K562 (cell line): ENCODE data around the gene CYP46A1. TPM values are rescaled to one million over a fixed set of nuclear protein-coding genes. Genes with fewer than 3 reads are reported as not detected.

Source experiments
- ATAC-seq: fragments of 200-7000 bp; cut with Tn5 transposase; 3 replicates; pipeline ENCODE4 v1.9.1; 2020; ENCODE audit warnings: moderate library complexity
- BruUV-seq: library from RNA; stranded (reverse); fragments of 400-500 nt; replicated peaks from 2 replicates; lab custom pipeline; 2021; lab: Mats Ljungman, UMichigan
- CTCF ChIA-PET: fragments of 300-600 bp; formaldehyde crosslinking; extraction: SDS; loops from one replicate; lab custom pipeline; 2021; ENCODE audit warnings: low intra/inter-chr PET ratio; lab: Yijun Ruan, JAX
- POLR2A ChIA-PET: fragments of 300-600, 350-650 bp; sonication (Branson Sonifier 250); formaldehyde crosslinking; extraction: SDS; loops from one replicate; lab custom pipeline; 2021; ENCODE audit warnings: antibody characterized with exemption, inconsistent platforms; lab: Yijun Ruan, JAX
- DNase-seq, 4 experiments: peaks; one replicate each; pipeline versions ENCODE4 v3.0.0 to v3.0.0-alpha.2; 2011 to 2018; ENCODE audit warnings: low spot score in 3 of 4, mixed read lengths in 3 of 4; ENCODE audit errors: extremely low read depth in 1 of 4
- FAIRE-seq: peaks from 2 replicates; lab custom pipeline; 2011; peaks lifted over from hg19 to GRCh38; lab: Jason Lieb, UNC
- H2AFZ ChIP-seq: 2 replicates; pipeline ENCODE4 v1.6.0; 2011; ENCODE audit warnings: low read depth, low read length, control low read depth, inconsistent platforms
- H3K27ac ChIP-seq: fragments of 200-600 bp; 3 replicates; pipeline ENCODE4 v1.8.0; 2011; ENCODE audit warnings: low read depth, mild to moderate bottlenecking, control low read depth, inconsistent platforms, low read length, moderate library complexity, mixed read lengths; ENCODE audit errors: extremely low read depth
- H3K27me3 ChIP-seq, 2 experiments: fragments of 300-600 bp in 1 of 2; 2 replicates in 1 of 2; 3 replicates in 1 of 2; pipeline versions ENCODE4 v1.6.0 to v1.8.0; 2011; ENCODE audit warnings: inconsistent platforms in 2 of 2, low read length in 2 of 2, mild to moderate bottlenecking in 1 of 2, mixed read lengths in 1 of 2, moderate library complexity in 1 of 2; ENCODE audit not compliant: control insufficient read depth in 2 of 2, insufficient read depth in 2 of 2
- H3K36me3 ChIP-seq: fragments of 300-600 bp; 3 replicates; pipeline ENCODE4 v1.8.0; 2011; ENCODE audit warnings: mild to moderate bottlenecking, low read length, inconsistent platforms; ENCODE audit not compliant: control insufficient read depth, insufficient read depth
- H3K4me1 ChIP-seq, 2 experiments: fragments of 200-600 bp in 1 of 2; replicated peaks in 1 of 2; 2 replicates in 1 of 2; 3 replicates in 1 of 2; pipeline versions ENCODE4 v1.5.1 to v1.8.0; 2011; ENCODE audit warnings: inconsistent platforms in 2 of 2, low read length in 2 of 2, mild to moderate bottlenecking in 1 of 2, mixed read lengths in 1 of 2, moderate library complexity in 1 of 2; ENCODE audit not compliant: control insufficient read depth in 2 of 2, insufficient read depth in 2 of 2
- H3K4me2 ChIP-seq: 2 replicates; pipeline ENCODE4 v1.6.1; 2011; ENCODE audit warnings: low read length, control low read depth, inconsistent platforms, mixed read lengths; ENCODE audit not compliant: insufficient read depth
- H3K4me3 ChIP-seq: fragments of 200-600 bp; sonication (generic), shearing (Covaris generic); 2 replicates; pipeline ENCODE4 v1.5.1; 2016; ENCODE audit warnings: control low read depth, inconsistent platforms
- H3K79me2 ChIP-seq: fragments of 200-600 bp; 3 replicates; pipeline ENCODE4 v1.8.0; 2011; ENCODE audit warnings: low read length, inconsistent platforms; ENCODE audit not compliant: control insufficient read depth, insufficient read depth
- H3K9ac ChIP-seq, 2 experiments: 2 replicates each; pipeline versions ENCODE4 v1.6.0 to v1.6.1; 2011; ENCODE audit warnings: low read depth in 2 of 2, low read length in 2 of 2, control low read depth in 1 of 2, inconsistent platforms in 1 of 2, mild to moderate bottlenecking in 1 of 2, mixed read lengths in 1 of 2; ENCODE audit not compliant: insufficient read depth in 1 of 2
- H3K9me1 ChIP-seq: one replicate; pipeline ENCODE4 v1.6.0; 2011; ENCODE audit warnings: inconsistent platforms, mild to moderate bottlenecking, low read length, moderate library complexity; ENCODE audit not compliant: control insufficient read depth, insufficient read depth
- H3K9me3 ChIP-seq: replicated peaks from 2 replicates; pipeline ENCODE4 v1.5.1; 2011; ENCODE audit warnings: low read depth, low read length, inconsistent platforms; ENCODE audit not compliant: control insufficient read depth, insufficient read depth
- H4K20me1 ChIP-seq: replicated peaks from 2 replicates; pipeline ENCODE4 v1.6.1; 2011; ENCODE audit warnings: low read length, inconsistent platforms, mixed read lengths; ENCODE audit not compliant: control insufficient read depth, insufficient read depth
- KLF13 ChIP-seq: fragments of 450-650 bp; IDR thresholded peaks from 2 replicates; pipeline ENCODE4 v1.6.1; 2016; ENCODE audit warnings: missing genetic modification characterization, low read depth, mild to moderate bottlenecking, missing compliant biosample characterization, moderate library complexity, borderline replicate concordance
- LEF1 ChIP-seq: fragments of 450-650 bp; IDR thresholded peaks from 2 replicates; pipeline ENCODE4 v1.6.1; 2016; ENCODE audit warnings: mild to moderate bottlenecking
- NFATC3 ChIP-seq: fragments of 450-650 bp; IDR thresholded peaks from 2 replicates; pipeline ENCODE4 v1.6.1; 2017; ENCODE audit warnings: mild to moderate bottlenecking
- RBM15 ChIP-seq: fragments of 200-400 bp; formaldehyde crosslinking; IDR thresholded peaks from 2 replicates; pipeline ENCODE4 v1.6.1; 2018; ENCODE audit warnings: mild to moderate bottlenecking, low read length, moderate library complexity; ENCODE audit not compliant: insufficient read depth
- SNAPC5 ChIP-seq: fragments of 250-450 bp; sonication (Bioruptor Pico); IDR thresholded peaks from 2 replicates; pipeline ENCODE4 v1.8.0; 2021; ENCODE audit warnings: moderate library complexity, mild to moderate bottlenecking, inconsistent platforms
- TFAP4 ChIP-seq: sonication (generic); formaldehyde crosslinking; IDR thresholded peaks from 2 replicates; pipeline ENCODE4 v1.8.0; 2022; ENCODE audit warnings: missing genetic modification reagents, mild to moderate bottlenecking, moderate library complexity, borderline replicate concordance
- ZNF311 ChIP-seq: fragments of 250-450 bp; sonication (Bioruptor Pico); IDR thresholded peaks from 2 replicates; pipeline ENCODE4 v1.4.0; 2020; ENCODE audit warnings: mild to moderate bottlenecking, moderate library complexity
- ZNF384 ChIP-seq: IDR thresholded peaks from 2 replicates; pipeline ENCODE4 v1.6.1; 2012; ENCODE audit warnings: low read depth, low read length, improper control_type of control experiment
- WGBS: fragments of 100-300 bp; shearing (Covaris generic); methylation state at CpG from one replicate; pipeline ENCODE4 v1.1.6; 2016; ENCODE audit warnings: low coverage, mixed read lengths; ENCODE audit not compliant: insufficient coverage; ENCODE audit errors: missing lambda C conversion rate; 5-methylcytosine and 5-hydroxymethylcytosine counted together
- in situ Hi-C: fragments of 300-500 bp; cut with MboI; formaldehyde crosslinking; loops from 4 replicates; pipeline ENCODE4 v1.15.0; 2018; ENCODE audit warnings: inconsistent platforms, mixed read lengths
- intact Hi-C: fragments of 100-400 bp; cut with micrococcal nuclease; formaldehyde crosslinking; loops from 2 replicates; pipeline ENCODE4 v1.14.2; 2022
- polyA plus RNA-seq, 8 experiments: library from polyadenylated mRNA; depleted of rRNA in 4 of 8; stranded (reverse) in 5 of 8; unstranded in 3 of 8; fragments of >200 nt; fragmentation: Nextera tagmentation in 2 of 8; fragmentation: Illumina TruSeq in 1 of 8; extraction: Ambion mirVana in 2 of 8; extraction: Trizol in 1 of 8; gene quantifications; 2 replicates each; pipeline versions ENCODE4 v1.2.1 to v1.2.3, GENCODE V29; 2011 to 2014; ENCODE audit warnings: inconsistent platforms in 1 of 8, missing spikeins in 1 of 8
- total RNA-seq, 7 experiments: library from RNA; depleted of rRNA in 6 of 7; stranded (reverse); fragments of >200 nt in 6 of 7; fragmentation: Illumina TruSeq in 2 of 7; extraction: Trizol in 2 of 7; gene quantifications; 2 replicates each; pipeline versions ENCODE4 v1.2.1 to v1.2.3, GENCODE V29; 2011 to 2021; ENCODE audit warnings: low replicate concordance in 1 of 7
- TF ChIP-seq, protein P1 (sequence below): sonication (generic); IDR thresholded peaks from 2 replicates; pipeline ENCODE4 v1.6.1; 2016

Gene CYP46A1
- total and polyA plus RNA-seq, 9 of the 15 experiments (the other 6 are each of a cell fraction or from before 2014, with no cell fraction given) = not detected

GRCh38 chr14:99774556-99775307 is 90.6 kb downstream of the CYP46A1 start:
- H3K9me1 ChIP-seq = no peaks in the 10 kb centered on the region
- 0% methylated on average over 6 of the region's 6 CpGs for WGBS
- H3K36me3 ChIP-seq = no peaks in the 10 kb centered on the region
- BruUV-seq = no TSS peak
- DNase-seq (no peak), FAIRE-seq (no peak)
- peaks cover 6 to 14% of the 10 kb centered on the region in 2 experiments; a peak in 4 of 5 replicates for H3K27me3 ChIP-seq
- H3K9me3 ChIP-seq = no peaks in the 10 kb centered on the region
- intact Hi-C loops = no loop called here
- TF ChIP-seq NFATC3 (no peak), ZNF311 (no peak), ZNF384 (no peak), RBM15 (no peak), SNAPC5 (CRISPR knock-in tag) (no peak), LEF1 (no peak), KLF13 (no peak), TFAP4 (CRISPR knock-in tag) (no peak)
- TF ChIP-seq, protein P1, sequence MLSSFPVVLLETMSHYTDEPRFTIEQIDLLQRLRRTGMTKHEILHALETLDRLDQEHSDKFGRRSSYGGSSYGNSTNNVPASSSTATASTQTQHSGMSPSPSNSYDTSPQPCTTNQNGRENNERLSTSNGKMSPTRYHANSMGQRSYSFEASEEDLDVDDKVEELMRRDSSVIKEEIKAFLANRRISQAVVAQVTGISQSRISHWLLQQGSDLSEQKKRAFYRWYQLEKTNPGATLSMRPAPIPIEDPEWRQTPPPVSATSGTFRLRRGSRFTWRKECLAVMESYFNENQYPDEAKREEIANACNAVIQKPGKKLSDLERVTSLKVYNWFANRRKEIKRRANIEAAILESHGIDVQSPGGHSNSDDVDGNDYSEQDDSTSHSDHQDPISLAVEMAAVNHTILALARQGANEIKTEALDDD = no peak
- TF ChIP-seq, all 486 proteins: peak for 0
- POLR2A ChIA-PET = interaction anchor here (0.6 to 2.2 kb wide), 2 partner anchors 10 to 21 kb away, joined by 4 to 5 read pairs; no protein-coding TSS in a partner anchor
- no peaks in the 10 kb centered on the region for H3K4me1 ChIP-seq
- no peak for ATAC-seq
- in situ Hi-C loops = no loop called here
- CTCF ChIA-PET = no interaction called here
- H3K9ac ChIP-seq = no peak overlapping the region
- H3K4me3 ChIP-seq = no peak overlapping the region
- H3K27ac ChIP-seq = no peak overlapping the region
- H3K4me2 ChIP-seq = no peak overlapping the region
- H3K79me2 ChIP-seq = no peaks in the 10 kb centered on the region
- H2AFZ ChIP-seq = no peak overlapping the region
- no peaks in the 10 kb centered on the region for H4K20me1 ChIP-seq
